Measurements from ENCODE around the gene PARD6G.
"Not testable (repeated sequence)": the region's sequence is repeated elsewhere in the genome, so short reads cannot be mapped to it uniquely, and the experiment has no call there.

The PARD6G gene

GRCh38 chr18:80168346-80168745 is 79.0 kb downstream of the PARD6G start:
- no peak for DNase-seq

GRCh38 chr18:80167931-80168330 is 79.4 kb downstream of the PARD6G start:
- DNase-seq: no peak

GRCh38 chr18:80167331-80167730 is 80.0 kb downstream of the PARD6G start:
- DNase-seq: no peak

DNA sequence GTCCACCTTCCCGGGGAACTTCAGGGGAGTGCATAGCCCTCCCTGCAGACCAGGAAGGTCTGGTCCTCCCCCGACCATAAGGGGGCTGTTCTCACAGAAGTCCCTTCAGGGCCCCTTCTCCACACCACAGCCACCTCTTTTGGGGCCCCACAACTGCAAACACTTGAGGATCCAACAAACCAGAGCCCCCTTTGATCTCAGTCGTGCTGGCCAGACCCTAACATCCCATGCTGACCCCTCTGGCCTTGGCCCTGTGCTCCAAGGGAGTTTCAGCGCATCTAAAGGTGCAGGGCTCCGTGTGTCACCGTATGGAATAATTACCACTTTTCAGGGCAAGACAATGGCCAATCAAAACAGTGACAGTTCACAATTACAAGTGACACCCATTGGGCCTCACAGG is 80.6 kb downstream of the PARD6G start:
- DNase-seq: no peak

GRCh38 chr18:80166240-80166639 is 81.1 kb downstream of the PARD6G start:
- DNase-seq: no peak

- DNase-seq: not testable (repeated sequence)
Observed at GRCh38 chr18:80164727-80165355, 82.5 kb downstream of the PARD6G start.

GRCh38 chr18:80163183-80163582 is 84.1 kb downstream of the PARD6G start:
- no peak for DNase-seq

GRCh38 chr18:80161781-80162417 is 85.4 kb downstream of the PARD6G start:
- no peak for DNase-seq

GRCh38 chr18:80159713-80160636 is 87.3 kb downstream of the PARD6G start:
- peak; percentile 9 for DNase-seq

DNA sequence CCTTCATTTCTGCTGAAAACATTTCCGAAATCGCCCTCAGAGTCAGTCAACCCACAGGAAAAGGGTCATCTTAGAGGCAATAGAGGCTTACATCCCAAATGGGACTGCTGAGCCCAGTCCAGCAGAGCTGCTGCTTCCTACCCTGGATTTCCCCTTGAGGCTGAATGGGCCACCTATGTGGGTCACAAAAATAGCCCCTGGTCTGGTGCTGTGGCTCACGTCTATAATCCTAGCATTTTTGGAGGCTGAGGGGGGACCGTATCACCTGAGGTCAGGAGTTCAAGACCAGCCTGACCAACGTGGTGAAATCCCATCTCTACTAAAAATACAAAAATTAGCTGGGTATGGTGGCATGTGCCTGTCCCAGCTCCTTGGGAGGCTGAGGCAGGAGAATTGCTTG is 88.9 kb downstream of the PARD6G start:
- no peak for DNase-seq

GRCh38 chr18:80157708-80158343 is 89.5 kb downstream of the PARD6G start:
- peak; percentile 63 for DNase-seq

- DNase-seq: no peak
Observed at GRCh38 chr18:80154293-80154692, 93.0 kb downstream of the PARD6G start.

DNA sequence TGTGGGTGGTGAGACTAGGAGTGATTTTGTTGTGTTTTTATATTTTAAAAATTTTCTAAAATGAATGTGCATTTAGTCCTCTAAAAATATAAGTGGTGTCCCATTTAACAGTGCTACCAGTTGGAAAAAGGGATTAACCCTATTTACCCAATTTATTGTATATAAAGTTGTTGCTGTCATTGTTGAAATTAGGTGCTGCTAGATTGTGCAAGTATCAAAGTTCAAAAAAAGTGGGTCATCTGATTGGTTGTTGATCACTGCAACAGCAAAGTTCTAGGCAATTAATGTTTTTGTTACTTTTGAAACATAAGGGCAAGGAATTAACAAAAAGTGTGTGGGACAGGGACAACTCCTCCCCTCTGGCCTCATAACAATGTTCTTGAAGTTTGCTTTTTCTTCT is 97.6 kb downstream of the PARD6G start:
- no peak for DNase-seq

GRCh38 chr18:80148326-80149199 is 98.8 kb downstream of the PARD6G start:
- no peak for DNase-seq

DNA sequence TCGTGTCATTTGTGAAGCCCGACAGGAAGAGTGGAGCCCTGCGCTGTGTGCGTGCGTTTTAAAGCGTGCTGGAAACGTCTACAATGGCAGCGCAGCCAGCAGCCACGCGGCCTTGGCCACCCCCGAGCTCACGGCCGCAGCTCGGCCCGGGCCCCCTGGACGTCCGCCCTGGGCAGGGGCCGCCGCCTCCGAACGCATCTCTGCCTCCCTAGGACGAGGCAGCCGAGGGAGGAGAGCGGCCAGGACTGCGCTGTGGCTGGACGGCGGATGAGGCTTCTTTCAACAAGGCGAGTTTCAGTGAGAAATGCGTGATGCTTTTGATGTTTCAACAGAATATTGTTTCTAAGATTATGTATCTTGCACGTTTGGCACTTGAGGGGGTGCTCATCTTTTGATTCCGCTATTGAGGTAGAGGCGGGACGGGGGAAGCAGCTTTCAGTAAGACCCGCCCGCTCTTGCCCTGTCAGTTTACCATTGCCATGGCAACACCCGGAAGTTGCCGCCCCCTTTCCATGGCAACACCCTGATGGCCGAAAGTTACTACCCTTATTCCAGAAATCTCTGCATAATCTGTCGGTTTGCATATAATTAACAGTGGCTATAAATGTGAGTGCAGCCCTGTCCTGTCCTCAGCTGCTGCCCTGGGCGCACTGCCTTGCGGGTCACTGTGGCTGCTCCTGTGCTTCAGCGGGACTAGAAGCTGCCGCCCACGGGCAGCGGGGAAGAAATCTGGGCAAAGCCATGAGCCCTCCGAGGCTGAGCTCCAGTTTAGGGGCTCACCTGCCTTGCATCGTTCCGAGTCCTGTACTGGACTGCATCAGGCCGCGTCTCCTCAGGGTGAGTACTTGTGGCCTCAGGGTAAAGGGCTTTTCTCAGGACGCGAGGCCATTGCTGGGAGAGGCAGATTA is 99.6 kb downstream of the PARD6G start:
- peak; percentile 39 for DNase-seq

GRCh38 chr18:80147037-80147417 is 100.3 kb downstream of the PARD6G start:
- no peak for DNase-seq

DNA sequence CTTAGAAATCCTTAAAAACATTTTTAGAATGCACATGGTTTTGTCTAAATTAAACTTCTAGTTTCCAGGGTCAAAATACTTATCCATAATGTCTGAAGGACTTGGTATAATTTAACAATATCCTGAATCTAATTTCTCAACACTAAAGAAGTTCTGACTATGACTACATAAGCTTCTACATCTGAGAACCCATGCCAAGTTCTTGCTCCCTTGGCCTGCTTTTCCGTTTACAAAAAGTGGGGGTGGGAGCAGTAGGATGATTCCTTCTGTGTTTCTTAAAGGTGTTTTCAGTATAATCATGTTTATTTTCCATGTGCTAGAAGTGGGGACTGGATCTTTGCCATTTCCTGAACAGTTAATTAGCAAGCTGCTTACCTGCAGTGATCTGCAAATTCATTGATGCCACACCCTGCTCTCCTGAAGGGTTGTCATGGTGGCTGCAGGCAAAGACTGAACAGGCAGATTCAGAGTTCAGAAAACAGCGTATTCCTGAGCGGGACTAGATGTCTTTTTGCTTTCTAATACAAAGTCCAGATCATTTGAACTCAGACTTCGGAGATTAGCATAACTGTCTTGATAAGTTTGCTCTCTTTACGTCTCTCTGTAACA is 102.0 kb downstream of the PARD6G start:
- DNase-seq: no peak

DNA sequence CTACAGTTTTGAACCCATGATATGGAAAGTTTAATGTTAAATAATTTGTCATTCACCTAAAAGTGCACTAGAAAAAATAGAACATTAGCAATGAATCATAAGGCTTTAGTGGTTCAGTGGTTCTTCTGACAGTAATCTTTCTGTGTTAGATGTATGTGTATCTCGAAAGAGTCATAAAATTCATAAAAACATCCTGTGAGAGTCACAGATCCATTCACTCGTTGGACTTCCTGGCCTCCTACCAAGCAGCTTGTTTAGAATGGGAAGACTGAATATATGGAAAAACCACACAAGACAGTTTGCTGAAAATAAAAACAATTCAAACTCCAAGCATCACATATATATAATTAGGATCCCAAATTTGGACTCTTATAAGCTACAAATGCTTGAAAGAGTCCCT is 103.4 kb downstream of the PARD6G start:
- DNase-seq: no peak

GRCh38 chr18:80140455-80140985 is 106.8 kb downstream of the PARD6G start:
- DNase-seq: no peak

DNA sequence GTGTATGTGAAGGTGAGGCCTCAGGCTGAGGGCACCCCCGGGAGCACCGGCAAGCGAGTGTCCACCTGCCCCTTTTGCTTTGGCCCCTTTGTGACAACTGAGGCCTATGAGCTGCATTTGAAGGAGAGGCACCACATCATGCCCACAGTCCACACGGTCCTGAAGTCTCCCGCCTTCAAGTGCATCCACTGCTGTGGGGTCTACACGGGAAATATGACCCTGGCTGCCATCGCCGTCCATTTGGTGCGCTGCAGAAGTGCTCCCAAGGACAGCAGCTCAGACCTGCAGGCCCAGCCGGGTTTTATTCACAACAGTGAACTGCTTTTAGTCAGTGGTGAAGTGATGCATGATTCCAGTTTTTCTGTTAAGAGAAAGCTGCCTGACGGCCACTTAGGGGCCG is 109.3 kb downstream of the PARD6G start:
- DNase-seq: no peak
